Esophagus muscularis mucosa (tissue), 4 donors: Measurements from ENCODE around the gene PRRG4. TPM values are rescaled to one million over a fixed set of nuclear protein-coding genes. Genes with fewer than 3 reads are reported as not detected.

ENCODE experiments used
- DNase-seq: peaks from one replicate; pipeline ENCODE4 v3.0.0-alpha.2; 2017; ENCODE audit errors: extremely low spot score
- H3K27ac ChIP-seq, 4 donors: fragments of 200-600 bp; sonication (generic); replicated peaks in 1 of 4; 1 replicate in 3 of 4; 2 replicates in 1 of 4; pipeline ENCODE4 v1.5.1; 2016 to 2019; ENCODE audit warnings: mild to moderate bottlenecking in 1 of 4
- H3K27me3 ChIP-seq, 4 donors: fragments of 200-600 bp; sonication (generic); one replicate each; pipeline versions ENCODE4 v1.5.1 to v1.6.0; 2016 to 2019
- H3K36me3 ChIP-seq, 4 donors: fragments of 200-600 bp; sonication (generic); one replicate each; pipeline ENCODE4 v1.5.1; 2016 to 2019
- H3K4me1 ChIP-seq, 4 donors: fragments of 200-600 bp; sonication (generic); one replicate each; pipeline ENCODE4 v1.5.1; 2016 to 2019
- H3K4me3 ChIP-seq, 4 donors: fragments of 200-600 bp; sonication (generic); 1 replicate in 2 of 4; 2 replicates in 2 of 4; pipeline ENCODE4 v1.5.1; 2016 to 2019; ENCODE audit warnings: mild to moderate bottlenecking in 4 of 4, moderate library complexity in 1 of 4
- H3K9me3 ChIP-seq, 4 donors: fragments of 200-600 bp; sonication (generic); 1 replicate in 3 of 4; 2 replicates in 1 of 4; pipeline ENCODE4 v1.5.1; 2016 to 2019
- CTCF ChIP-seq, 3 experiments: fragments of 200-600 bp in 2 of 3; fragments of 450-650 bp in 1 of 3; sonication (generic) in 2 of 3; IDR thresholded peaks; one replicate each; pipeline ENCODE4 v1.5.1; 2017 to 2019; ENCODE audit warnings: antibody characterized with exemption in 3 of 3, mild to moderate bottlenecking in 2 of 3, moderate library complexity in 1 of 3
- EP300 ChIP-seq: sonication (generic); formaldehyde crosslinking; IDR thresholded peaks from one replicate; pipeline ENCODE4 v1.6.1; 2017; ENCODE audit warnings: antibody characterized with exemption
- POLR2A ChIP-seq: fragments of 450-650 bp; IDR thresholded peaks from one replicate; pipeline ENCODE4 v1.6.1; 2017; ENCODE audit warnings: antibody characterized with exemption, moderate library complexity, mild to moderate bottlenecking, low read depth
- POLR2AphosphoS5 ChIP-seq, 2 donors: sonication (generic); formaldehyde crosslinking; IDR thresholded peaks; one replicate each; pipeline ENCODE4 v1.6.1; 2017; ENCODE audit warnings: antibody characterized with exemption in 2 of 2
- WGBS: methylation state at CpG from one replicate; pipeline ENCODE4 v1.1.5; 2018; 5-methylcytosine and 5-hydroxymethylcytosine counted together
- intact Hi-C: fragments of 100-400 bp; cut with DNase I; formaldehyde crosslinking; loops from one replicate; pipeline ENCODE4 v1.15.1; 2023
- total RNA-seq, 4 donors: library from RNA; depleted of rRNA; stranded (reverse); fragments of >200 nt; gene quantifications; one replicate each; pipeline versions ENCODE4 v1.1.0 to v1.2.1, GENCODE V29; 2016

Gene PRRG4
- total RNA-seq, 4 donors from 2014 or later = 1.7 to 2.8 (median 2.2) TPM

DNA sequence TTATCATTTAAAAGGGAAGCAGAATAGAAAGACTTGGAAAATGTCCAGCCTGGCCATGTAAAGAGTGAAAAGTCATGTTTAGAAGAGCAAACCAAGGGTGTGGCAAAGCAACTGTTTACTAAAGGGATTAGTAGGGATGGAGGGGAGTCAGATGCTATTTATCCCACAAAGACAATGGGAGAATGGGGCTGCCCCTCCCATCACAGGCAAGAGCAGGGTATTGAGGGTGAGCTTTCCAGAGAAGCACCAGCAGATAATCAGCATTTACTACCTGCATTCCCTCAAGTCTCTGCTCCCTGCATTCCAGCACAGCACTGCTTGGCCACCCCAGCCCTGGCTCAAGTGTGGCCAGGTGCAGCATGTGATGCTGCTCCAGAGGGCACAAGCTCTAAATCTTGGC lies 44.4 kb downstream of the PRRG4 start:
- no peaks in the 10 kb centered on the region for H3K36me3 ChIP-seq
- intact Hi-C loops = no loop called here
- no peak overlapping the region for H3K4me3 ChIP-seq
- no peak for TF ChIP-seq CTCF (IDR thresholded peaks at IDR 0.05)
- TF ChIP-seq EP300 = no peak
- no peak for TF ChIP-seq POLR2AphosphoS5 (IDR thresholded peaks at IDR 0.05)
- TF ChIP-seq POLR2A = no peak
- no peaks in the 10 kb centered on the region for H3K27me3 ChIP-seq
- peak; percentile 89 for DNase-seq
- H3K27ac ChIP-seq = no peak overlapping the region
- no peaks in the 10 kb centered on the region for H3K4me1 ChIP-seq
- no peaks in the 10 kb centered on the region for H3K9me3 ChIP-seq

DNA sequence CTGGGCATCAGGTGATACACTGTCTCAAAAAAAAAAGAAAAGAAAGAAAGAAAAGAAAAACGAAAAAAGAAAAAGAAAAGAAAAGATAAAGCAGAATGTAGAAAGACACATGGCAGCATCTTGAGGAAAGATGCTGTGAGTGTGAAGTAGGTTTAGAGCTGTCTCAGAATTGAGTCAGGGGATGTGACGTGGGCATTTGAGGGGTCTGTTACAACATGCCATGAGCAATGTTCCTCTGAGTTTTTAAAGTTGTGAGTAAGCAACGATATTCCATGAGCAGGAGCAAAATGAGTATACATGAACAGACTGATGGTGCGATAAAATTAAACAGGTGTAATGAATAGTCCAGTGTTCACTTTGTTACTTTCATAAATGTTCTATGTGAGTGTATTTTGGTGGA lies 51.6 kb downstream of the PRRG4 start:
- no peaks in the 10 kb centered on the region for H3K9me3 ChIP-seq
- DNase-seq = no peak
- intact Hi-C loops = no loop called here
- H3K4me1 ChIP-seq = no peaks in the 10 kb centered on the region
- H3K4me3 ChIP-seq = no peak overlapping the region
- H3K27me3 ChIP-seq = peaks cover 0 to 5% (median 0%) of the 10 kb centered on the region in 4 donors
- 63% methylated on average over 4 of the region's 4 CpGs for WGBS
- H3K27ac ChIP-seq = no peak overlapping the region
- H3K36me3 ChIP-seq = no peaks in the 10 kb centered on the region
- TF ChIP-seq CTCF (IDR thresholded peaks at IDR 0.05) (no peak), EP300 (no peak), POLR2AphosphoS5 (IDR thresholded peaks at IDR 0.05) (no peak), POLR2A (no peak)

DNA sequence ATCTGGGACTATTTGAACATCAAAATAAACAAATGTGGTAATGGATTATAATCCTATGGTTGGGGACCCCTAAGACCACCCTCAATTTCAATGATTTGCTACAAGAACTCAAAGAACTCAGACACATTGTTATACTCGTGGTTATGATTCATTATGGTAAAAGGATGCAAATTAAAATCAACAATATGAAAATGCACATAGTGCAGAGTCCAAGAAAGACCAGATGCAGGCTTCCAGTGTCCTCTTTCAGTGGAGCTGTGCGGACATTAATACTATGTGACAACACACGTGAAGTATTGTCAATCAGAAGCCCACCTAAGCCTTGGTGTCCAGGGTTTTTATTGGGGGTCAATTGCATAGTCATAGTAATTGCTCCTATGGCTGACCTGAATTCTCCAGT lies 53.7 kb downstream of the PRRG4 start:
- Histone ChIP-seq H3K9me3 (no peaks in the 10 kb centered on the region), H3K36me3 (no peaks in the 10 kb centered on the region), H3K27me3 (peaks cover 0 to 5% (median 0%) of the 10 kb centered on the region in 4 donors), H3K4me3 (no peak overlapping the region), H3K4me1 (no peaks in the 10 kb centered on the region), H3K27ac (no peak overlapping the region)
- DNase-seq = no peak
- intact Hi-C loops = no loop called here
- 83% methylated on average over 3 of the region's 3 CpGs for WGBS
- TF ChIP-seq CTCF (IDR thresholded peaks at IDR 0.05) (no peak), EP300 (no peak), POLR2AphosphoS5 (IDR thresholded peaks at IDR 0.05) (no peak), POLR2A (no peak)

GRCh38 chr11:32884023-32884422 lies 54.3 kb downstream of the PRRG4 start:
- no peaks in the 10 kb centered on the region for H3K9me3 ChIP-seq
- no peak for TF ChIP-seq EP300
- no peak for TF ChIP-seq CTCF (IDR thresholded peaks at IDR 0.05)
- no peak for TF ChIP-seq POLR2A
- TF ChIP-seq POLR2AphosphoS5 (IDR thresholded peaks at IDR 0.05) = no peak
- H3K36me3 ChIP-seq = no peaks in the 10 kb centered on the region
- H3K4me1 ChIP-seq = no peaks in the 10 kb centered on the region
- WGBS = 97% methylated on average over 3 of the region's 3 CpGs
- DNase-seq = no peak
- no peak overlapping the region for H3K4me3 ChIP-seq
- no peak overlapping the region for H3K27ac ChIP-seq
- peaks cover 0 to 5% (median 0%) of the 10 kb centered on the region in 4 donors for H3K27me3 ChIP-seq
- intact Hi-C loops = no loop called here

DNA sequence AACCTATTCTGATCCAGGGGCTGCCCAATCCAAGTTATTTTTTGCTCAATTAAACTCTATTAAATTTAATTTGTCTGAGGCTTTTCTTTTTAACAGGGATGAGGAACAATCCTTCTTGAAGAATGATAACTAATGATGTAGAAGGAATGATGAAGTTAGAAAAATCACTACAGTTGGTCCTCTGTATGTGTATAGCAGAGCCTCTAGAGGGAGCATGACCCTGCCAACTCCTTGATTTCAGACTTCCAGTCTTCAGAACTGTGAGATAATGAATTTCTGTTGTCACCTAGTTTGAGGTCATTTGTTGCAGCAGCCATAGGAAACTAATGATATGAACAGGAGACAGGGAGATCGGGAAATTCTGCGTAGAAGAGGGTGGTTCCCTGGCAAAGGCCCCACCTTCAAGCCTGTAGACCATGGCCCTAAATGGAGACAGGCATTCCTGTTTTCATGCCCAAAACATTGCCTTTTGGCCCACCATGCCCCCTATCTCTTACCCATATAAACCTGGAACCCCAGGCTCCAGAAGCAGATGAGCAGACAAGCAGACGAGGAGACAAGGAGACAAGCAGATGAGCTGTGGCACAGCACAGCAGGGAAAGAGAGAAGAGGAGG lies 55.1 kb downstream of the PRRG4 start:
- H3K27me3 ChIP-seq = peaks cover 0 to 5% (median 0%) of the 10 kb centered on the region in 4 donors
- DNase-seq = no peak
- WGBS = 87% methylated on average over 3 of the region's 3 CpGs
- TF ChIP-seq CTCF (IDR thresholded peaks at IDR 0.05) (peak in 1 of 3 experiments; percentile 19), EP300 (no peak), POLR2A (no peak), POLR2AphosphoS5 (IDR thresholded peaks at IDR 0.05) (no peak)
- intact Hi-C loops = no loop called here
- no peaks in the 10 kb centered on the region for H3K4me1 ChIP-seq
- no peak overlapping the region for H3K4me3 ChIP-seq
- H3K9me3 ChIP-seq = no peaks in the 10 kb centered on the region
- H3K36me3 ChIP-seq = no peaks in the 10 kb centered on the region
- H3K27ac ChIP-seq = no peak overlapping the region
